Measurements from ENCODE around the gene NT5M.
A peak's percentile ranks its signal among the peaks of the same experiment; 100 is the strongest.
"Not testable (repeated sequence)": the region's sequence is repeated elsewhere in the genome, so short reads cannot be mapped to it uniquely, and the experiment has no call there.

NT5M gene

DNA sequence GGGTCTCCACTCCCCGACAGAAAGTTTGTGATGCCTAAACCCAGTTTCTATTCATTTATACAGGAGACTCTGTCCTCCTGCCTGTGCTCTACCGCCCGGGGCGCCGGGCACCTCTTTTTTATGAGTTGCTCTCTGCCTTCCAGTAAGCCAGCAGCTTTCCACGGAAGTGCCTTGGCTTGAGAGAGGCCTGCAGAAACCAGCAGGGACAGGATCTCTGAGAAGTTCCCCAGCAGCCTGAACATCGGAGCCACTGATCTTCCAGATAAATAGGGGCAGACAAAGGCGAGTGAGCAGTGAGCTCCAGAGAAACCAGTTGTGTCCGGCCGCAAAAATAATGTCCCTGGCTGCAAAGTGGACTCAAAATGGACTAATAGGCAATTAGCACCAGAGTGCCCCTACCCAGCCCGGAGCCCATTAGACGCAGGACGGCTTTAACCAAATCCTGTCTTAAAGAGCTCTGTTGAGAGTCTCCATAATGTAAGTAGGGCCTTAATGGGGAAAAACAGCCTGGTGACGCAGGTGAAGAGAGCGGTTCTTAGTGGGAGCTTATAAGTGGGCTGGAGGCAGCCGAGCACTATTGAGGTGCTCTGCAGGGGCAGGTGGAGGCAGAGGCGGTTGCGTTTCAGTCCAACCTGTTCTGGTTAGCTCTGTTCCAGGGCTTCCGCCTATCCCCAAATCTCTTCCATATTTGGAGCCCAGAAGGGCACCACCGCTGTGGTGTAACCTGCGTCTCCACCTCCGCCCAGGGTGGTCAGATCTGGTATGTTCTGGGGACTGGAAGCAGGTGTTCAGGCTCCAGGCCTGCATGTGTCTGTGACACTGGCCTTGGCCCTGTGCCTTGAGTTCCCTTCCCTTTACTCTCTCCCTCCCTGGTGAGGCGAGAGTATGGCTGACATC, 74.1 kb downstream of the NT5M start:
- no peak for DNase-seq (ENCODE audit: low read depth in 2 of 2)

GRCh38 chr17:17379197-17379991, 76.2 kb downstream of the NT5M start:
- DNase-seq (ENCODE audit: low read depth in 2 of 2) = no peak

- DNase-seq (ENCODE audit: low read depth in 2 of 2) = no peak
These were observed 77.2 kb downstream of the NT5M start for GRCh38 chr17:17380145-17380925.

DNA sequence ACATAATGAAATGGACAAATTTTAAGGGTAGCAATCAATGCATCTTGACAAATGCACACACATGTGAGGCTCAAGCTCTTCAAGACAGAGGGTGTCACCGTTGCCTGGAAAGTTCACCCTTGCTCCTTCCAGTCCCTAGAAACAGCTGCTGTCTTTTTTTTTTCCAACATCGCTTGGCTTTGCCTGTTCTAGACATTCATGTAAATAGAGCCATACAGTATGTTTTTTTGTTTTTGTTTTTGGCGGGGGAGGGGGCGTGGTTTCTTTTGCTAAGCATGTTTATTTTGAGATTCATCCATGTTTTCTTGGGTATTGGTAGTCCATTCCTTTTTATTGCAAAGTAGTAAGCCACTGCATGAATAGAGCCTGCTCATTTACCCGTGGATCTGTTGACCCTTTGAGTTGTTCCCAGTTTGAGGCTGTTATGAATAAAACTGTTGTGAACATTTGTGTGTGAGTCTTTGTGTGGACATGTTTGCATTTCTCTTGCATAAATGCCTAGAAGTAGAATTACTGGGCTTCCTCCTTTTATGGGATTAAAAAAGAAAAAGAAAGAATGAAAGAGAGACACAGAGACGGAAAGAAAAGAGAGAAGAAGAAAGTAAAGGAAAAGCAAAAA, 78.4 kb downstream of the NT5M start:
- no peak for DNase-seq (ENCODE audit: low read depth in 2 of 2)

DNA sequence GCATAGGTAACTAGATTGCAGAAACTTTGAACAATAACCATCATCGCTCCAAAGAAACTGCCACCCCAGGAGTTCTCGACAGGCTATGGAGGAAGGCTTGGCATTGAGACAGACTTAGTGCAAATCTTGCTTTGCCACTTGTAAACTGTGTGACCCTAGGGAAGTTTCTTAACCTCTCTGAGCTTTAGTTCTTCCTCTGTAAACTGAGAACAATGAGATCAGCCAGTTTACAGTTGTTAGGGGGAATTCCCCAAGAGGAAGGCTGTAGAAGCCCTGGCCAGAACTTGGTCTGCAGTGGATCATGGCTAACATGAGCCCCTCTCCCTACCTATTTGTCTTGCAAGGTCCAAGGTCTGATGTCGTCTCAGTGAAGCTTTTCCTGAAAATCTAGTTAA, 78.9 kb downstream of the NT5M start:
- DNase-seq (ENCODE audit: low read depth in 2 of 2) = no peak

DNA sequence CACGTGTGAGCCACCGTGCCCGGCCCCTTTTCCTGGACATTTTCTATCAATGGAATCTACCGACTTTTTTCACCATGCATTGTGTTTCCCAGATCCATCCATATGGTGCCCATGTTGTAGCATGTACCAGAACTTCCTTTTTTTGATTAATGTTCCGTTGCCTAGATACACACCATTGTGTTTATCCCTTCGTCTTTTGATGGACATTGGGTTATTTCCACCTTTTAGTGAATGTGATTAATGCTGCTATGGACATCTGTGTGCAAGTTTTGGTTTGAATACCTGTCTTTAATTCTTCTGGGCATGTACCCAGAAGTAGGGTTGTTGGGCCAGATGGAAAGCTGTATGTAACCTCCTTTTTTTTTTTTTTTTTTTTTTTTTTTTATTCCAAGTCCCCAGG, 79.8 kb downstream of the NT5M start:
- DNase-seq (ENCODE audit: low read depth in 2 of 2) = no peak

- not testable (repeated sequence) for DNase-seq (ENCODE audit: low read depth in 2 of 2)
These were observed 80.5 kb downstream of the NT5M start for GRCh38 chr17:17383431-17384290.

GRCh38 chr17:17384291-17384615, 81.1 kb downstream of the NT5M start:
- no peak for DNase-seq (ENCODE audit: low read depth in 2 of 2)

DNA sequence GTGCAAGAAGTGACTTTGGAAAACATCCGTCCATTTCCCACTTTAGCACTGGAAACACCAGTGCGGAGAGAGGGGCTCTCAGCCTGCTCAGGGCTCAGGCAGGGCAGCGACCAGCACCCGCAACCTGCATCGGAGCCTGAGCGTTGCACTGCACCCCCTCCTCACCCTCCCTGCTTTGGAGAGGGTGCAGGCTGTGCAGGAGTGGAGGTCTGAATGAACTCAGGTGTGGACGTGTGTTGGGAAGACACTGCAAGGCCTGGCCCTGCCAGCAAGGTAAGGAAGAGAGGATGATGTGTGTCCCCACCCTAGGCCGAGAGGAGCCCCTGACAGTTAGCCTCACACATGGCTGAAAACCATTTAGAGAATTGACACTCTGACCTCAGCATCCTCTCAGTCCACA, 81.8 kb downstream of the NT5M start:
- no peak for DNase-seq (ENCODE audit: low read depth in 2 of 2)

- DNase-seq (ENCODE audit: low read depth in 2 of 2) = no peak
These were observed 82.3 kb downstream of the NT5M start for GRCh38 chr17:17385491-17385890.

DNA sequence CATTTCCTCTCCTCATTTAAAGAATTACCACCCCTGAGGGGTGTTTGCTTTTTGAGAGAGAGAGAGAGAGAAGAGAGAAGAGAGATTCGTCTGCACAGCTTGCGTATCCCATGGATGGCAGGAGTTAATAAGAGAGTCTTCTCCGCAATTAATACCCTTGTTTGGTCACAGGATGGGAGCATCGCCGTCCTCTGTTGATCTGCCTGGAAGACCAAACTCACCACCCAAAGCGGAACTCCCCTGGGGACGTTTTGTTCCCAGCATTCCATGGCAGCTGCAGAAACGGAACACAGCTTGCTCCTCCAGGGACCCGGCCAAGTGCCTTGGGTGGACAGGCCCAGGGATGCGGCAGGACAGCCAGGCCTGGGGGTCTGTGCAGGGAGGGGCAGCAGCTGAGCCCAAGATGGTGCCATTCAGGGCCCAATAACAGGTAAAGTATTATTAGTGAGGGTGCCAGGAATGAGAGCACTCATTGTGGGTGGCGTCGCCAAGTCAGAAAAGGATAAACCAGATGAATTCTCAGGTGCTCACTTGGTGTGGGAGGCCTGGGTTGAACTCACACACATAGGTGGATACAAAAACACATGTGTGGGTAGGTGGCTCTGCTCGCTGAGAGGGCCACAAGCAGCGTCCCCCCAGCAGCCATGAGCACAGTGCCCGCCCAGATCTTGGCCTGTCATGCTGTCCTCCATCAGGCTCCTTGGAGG, 83.1 kb downstream of the NT5M start:
- DNase-seq (ENCODE audit: low read depth in 2 of 2) = no peak

DNA sequence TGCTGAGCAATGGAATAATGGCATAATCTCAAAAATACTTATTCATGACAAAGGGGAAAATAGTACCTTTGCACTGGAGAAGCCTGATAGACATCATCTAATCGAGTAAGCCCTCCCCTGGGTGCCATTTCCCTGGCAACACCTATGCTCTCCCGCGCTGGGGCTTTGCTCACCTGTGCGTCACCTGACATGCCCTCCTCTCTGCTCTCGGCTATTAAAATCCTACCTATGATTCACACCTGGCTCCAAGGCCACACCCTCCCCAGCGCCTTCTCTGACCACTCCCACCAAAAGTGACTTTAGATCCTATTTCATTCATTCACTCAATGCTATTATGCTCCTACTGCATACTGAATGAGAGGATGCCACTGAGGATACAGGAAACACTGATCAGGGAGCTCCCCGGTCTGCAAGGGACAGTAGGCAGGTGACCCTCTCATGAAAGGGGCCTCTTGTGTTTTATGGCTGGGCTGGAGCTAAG, 83.9 kb downstream of the NT5M start:
- DNase-seq (ENCODE audit: low read depth in 2 of 2) = no peak

DNA sequence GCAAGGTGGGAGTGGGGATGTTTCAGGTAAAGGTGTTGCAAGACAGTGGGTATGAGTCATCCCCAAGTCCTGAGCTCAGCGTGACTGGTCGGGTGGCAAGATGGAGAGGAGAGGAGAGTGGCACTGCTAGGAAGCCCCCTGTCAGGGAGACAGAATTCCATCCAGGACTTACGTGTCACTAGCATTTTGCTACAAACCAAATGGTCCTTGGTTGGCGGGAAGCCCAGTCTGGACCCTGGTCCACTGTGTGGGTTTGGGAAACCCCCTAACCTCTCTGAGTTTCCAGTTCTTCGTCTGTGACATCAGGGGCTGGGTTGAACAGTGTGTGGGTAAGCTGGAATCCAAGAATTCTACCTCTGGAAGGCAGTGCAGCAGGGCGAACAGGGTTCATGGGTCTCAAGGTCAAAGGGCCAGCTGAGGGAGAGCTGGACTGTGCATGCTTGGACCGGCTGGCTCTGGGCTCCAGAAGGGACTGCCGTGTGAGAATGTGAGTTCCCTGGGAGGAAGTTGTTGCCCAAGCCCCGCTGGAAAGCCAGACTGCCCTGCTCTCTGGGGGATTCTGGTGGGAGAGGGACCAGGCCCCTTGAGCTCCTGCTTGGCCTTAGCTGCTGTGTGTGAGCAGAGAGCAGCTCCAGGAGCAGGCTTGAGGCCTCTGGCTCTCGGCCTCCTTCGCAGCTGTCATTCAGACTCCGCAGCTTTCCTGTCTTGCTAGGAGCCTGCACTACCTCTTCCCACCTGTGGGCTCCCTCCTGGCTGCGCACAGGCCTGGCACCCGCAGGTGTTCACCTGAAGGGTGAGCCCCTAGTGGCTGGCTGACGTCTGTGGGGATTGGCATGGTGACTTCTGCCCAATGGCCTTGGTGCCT, 84.6 kb downstream of the NT5M start:
- no peak for DNase-seq (ENCODE audit: low read depth in 2 of 2)

DNA sequence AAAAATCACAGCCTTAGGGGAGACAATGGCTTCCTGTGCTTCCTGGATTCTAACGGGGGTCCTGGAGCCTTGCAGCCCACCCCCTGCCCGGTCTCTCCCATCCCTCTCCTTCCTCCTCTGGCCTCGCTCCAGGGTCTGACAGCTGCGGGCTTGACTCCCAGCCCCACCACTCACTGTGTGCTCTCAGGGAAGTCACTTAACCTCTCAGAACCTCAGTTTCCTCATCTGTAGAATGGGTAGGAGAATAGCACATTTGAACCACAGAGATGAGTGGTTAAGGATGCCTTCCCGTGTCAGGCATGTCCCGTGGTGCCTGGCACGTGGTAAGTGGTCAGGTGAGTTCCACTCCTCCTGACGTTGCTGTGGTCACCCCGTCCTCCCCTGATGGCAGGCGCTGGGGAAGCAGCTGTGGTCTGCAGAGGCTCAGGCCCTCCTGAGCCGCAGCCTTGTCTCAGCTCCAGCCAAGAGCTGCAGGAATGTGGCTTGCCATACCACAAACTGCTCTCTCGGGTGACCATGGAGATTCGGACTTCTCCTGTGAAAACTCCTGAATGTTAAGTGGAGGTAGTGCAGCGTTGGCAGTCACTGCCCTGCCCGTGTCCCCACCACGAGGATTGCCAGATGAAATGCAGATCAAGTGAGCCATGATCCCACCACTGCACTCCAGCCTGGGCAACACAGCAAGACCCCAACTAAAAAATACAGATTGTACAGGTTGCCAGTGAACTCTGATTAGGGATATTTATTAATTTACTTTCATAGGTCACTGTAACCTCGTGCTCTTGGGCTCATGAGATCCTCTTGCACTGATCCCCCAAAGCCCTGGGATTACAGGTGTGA, 85.7 kb downstream of the NT5M start:
- no peak for DNase-seq (ENCODE audit: low read depth in 2 of 2)

GRCh38 chr17:17391668-17392370, 88.6 kb downstream of the NT5M start:
- DNase-seq (ENCODE audit: low read depth in 2 of 2) = peak; percentile 39 to 44

DNA sequence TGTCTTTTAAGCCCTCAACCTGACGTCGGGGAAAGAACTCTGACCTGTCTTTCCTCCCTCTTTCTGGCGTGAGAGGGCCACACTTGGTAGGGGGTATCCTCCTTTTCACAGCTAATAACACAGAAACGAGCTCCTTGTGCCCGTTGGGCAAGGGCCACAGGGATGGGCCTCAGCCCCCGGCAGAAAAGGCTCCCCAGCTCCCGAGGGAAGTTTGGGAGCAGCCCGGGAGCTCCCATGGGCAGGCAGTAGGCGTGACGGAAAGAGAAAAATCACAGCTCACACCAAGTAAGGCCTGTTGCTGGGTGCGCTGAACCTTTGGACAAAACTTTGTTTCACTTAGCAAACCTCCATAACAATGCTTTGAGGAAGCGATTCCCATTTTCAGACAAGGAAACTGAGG, 90.8 kb downstream of the NT5M start:
- no peak for DNase-seq (ENCODE audit: low read depth in 2 of 2)

DNA sequence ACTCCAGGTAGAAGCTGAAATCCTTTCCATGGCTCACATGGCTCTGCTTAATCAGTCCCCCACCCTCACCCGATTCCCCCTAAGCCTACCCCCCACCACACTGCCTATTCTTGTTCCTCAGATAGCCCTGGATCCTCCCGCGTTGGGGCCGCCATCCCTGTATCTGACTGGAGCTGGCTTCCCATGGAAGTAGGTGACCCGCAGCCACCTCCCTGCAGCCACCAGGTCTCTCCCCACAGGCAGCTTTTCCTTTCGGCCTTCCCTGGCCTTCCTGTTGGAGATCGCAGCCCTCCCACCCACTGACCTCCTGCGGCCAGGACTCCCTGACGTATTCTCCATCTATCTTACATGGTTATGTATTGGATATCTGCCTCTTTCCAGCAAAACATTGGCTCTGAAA, 91.3 kb downstream of the NT5M start:
- DNase-seq (ENCODE audit: low read depth in 2 of 2) = no peak
